HG03575 (cell line): ENCODE data around the gene DCST1.
"Not testable (repeated sequence)": the region's sequence is repeated elsewhere in the genome, so short reads cannot be mapped to it uniquely, and the experiment has no call there.

Experiments
- ATAC-seq: cut with Tn5 transposase; IDR thresholded peaks from one replicate; pipeline ENCODE4 v1.9.1; 2021; ENCODE audit not compliant: unreplicated experiment, insufficient number of reproducible peaks, low FRiP score; ENCODE audit errors: extremely low read depth

Gene DCST1, protein sequence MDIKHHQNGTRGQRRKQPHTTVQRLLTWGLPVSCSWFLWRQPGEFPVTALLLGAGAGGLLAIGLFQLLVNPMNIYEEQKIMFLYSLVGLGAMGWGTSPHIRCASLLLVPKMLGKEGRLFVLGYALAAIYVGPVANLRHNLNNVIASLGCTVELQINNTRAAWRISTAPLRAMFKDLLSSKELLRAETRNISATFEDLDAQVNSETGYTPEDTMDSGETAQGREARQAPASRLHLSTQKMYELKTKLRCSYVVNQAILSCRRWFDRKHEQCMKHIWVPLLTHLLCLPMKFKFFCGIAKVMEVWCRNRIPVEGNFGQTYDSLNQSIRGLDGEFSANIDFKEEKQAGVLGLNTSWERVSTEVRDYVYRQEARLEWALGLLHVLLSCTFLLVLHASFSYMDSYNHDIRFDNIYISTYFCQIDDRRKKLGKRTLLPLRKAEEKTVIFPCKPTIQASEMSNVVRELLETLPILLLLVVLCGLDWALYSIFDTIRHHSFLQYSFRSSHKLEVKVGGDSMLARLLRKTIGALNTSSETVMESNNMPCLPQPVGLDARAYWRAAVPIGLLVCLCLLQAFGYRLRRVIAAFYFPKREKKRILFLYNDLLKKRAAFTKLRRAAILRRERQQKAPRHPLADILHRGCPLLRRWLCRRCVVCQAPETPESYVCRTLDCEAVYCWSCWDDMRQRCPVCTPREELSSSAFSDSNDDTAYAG

DNA sequence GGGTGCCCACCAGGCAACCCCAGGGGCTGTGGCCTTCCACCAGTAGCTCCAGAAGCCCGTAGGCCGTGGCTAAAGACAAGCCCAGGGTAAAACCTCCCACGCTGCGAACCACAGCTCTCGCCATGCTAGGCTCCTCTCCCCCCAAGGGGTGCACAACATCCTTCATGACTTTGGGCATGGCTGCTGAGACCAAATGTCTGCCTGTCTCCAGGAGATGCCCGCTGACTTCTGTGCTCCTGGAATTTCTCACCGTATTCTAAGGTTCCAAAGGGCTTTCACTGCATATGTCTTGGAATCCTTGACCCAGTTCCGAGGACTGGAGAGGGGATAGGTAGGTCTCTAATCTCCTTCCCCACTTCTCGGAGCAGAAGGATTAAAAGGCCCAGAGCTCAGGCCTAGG lies at the start of gene DCST1, which contains the start of gene DCST2:
Gene DCST1, plus strand, starts transcription at position 301 of the 400 bp plus-strand sequence. CDS start 213 bp downstream, outside the sequence.
Gene DCST2, minus strand, starts transcription at position 258 of the 400 bp plus-strand sequence. Its CDS starts 80 bp downstream, at position 178.
- no peak for ATAC-seq

GRCh38 chr1:154986736-154987135 lies 46.9 kb upstream of the DCST1 start:
- not testable (repeated sequence) for ATAC-seq

DNA sequence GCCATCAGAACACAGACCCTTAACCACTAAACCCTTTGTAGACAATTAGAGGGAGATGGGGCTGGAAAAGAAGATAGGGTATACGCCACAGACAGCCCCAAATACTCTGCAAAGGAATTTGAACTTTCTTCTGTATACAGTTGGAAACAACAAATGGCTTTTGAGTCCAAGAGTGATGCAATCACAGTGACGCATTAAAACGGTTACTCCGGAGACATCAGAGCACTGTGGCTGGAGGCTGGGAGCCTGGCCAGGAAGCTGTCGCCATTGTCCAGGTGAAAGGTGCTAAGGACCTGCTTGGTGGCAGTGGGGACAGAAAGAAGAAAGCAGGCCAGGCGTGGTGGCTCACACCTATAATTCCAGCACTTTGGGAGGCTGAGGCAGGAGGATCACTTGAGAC lies 46.3 kb upstream of the DCST1 start:
- no peak for ATAC-seq

DNA sequence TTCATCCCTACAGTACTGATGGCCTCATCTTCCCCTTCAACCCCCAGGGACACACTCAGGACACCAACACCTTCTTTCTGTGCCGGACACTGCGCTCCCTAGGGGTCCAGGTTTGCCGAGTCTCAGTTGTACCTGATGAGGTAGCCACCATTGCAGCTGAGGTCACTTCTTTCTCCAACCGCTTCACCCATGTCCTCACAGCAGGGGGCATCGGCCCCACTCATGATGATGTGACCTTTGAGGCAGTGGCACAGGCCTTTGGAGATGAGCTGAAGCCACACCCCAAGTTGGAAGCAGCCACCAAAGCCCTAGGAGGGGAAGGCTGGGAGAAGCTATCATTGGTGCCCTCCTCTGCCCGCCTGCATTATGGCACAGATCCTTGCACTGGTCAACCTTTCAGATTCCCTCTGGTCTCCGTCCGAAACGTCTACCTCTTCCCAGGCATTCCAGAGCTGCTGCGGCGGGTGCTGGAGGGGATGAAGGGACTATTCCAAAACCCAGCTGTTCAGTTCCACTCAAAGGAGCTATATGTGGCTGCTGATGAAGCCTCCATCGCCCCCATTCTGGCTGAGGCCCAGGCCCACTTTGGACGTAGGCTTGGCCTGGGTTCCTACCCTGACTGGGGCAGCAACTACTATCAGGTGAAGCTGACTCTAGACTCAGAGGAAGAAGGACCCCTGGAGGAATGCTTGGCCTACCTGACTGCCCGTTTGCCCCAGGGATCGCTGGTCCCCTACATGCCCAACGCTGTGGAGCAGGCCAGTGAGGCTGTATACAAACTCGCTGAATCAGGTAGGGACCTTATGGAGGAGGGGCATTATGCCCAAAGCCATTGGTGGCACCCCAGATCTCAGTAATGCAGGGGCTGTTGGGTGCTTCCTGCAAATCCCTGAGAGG lies 45.3 kb upstream of the DCST1 start:
- no peak for ATAC-seq

- ATAC-seq, result no peak
Observed at GRCh38 chr1:154989195-154989860, 44.3 kb upstream of the DCST1 start.

DNA sequence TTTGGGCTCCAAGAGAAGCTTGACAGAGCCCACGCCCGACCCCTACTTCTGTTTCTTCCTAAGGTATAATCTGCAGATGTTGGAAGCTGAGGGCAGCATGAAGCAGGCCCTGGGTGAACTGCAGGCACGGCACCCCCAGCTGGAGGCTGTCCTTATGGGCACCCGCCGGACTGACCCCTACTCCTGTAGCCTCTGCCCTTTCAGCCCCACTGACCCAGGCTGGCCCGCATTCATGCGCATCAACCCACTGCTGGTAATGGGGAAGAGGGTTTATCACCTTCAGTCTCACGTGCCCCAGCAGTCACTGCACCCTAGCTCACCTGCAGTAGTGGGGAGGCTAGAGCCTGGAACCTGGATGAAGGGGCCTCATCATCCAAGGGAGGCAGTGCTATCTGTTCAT lies 43.3 kb upstream of the DCST1 start:
- ATAC-seq, result no peak

DNA sequence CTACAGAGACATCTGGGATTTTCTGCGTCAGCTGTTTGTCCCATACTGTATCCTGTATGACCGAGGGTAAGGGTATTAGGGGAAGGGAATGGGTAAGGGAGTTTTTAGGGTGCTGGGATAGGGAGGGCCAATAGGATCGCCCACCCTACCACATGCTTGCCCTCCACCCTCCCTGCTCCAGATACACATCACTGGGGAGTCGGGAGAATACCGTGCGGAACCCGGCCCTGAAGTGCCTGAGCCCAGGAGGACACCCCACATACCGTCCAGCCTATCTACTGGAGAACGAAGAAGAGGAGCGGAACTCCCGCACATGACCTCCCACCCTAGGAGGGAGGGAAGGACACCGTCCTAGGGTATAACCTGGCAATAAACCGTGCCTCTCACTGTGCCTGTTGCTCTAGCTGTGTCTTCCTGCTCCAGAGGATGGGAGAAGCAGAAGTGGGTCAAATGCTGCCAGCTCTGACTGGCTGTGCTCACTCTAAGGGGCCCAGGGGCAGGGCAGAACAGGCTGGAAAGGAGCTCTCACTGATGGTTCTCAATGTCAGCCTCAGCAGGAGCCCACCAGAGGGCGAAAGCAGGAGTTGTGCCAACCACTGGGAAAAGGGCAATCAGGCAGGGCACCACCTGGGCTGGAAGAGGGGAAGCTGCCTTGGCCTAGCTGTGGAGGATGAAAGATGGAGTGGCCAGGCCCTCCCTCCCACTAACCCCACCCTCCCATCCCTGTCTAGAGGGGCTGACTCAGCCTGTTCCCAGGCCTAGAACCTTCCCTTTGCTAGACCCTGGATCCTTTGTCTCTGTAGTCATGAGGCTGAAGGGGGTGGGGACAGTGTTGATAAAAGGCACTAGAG lies 40.7 kb upstream of the DCST1 start:
- ATAC-seq, result no peak

DNA sequence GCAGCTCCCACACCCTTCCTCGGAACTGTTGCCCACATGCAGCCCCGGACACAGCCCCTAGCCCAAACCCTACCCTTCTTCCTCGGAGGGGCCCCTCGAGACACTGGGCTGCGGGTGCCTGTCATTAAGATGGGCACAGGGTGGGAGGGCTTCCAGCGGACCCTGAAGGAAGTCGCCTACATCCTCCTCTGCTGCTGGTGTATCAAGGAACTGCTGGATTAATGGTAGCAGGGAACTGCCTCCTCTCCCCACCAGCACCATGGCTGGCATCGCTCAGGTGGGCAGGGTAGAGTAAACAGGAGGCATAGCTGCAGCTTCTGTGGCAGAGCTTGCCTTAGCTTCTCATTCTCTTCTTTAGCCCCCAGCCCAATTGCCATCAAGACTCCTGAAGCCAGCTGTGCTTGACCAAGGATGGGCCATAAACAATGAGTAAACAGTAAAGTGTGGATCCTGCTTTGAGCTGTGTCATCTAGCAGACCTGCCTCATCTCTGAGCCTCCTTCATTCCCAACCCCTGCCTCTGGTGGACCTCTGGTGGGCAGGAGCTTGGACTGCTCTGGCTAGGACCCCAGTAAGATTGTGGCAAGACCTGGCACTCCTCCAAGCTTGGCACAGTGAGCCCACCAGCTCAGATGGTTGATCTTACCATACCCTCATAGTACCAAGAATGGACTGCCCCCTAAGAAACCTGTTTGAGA lies 39.9 kb upstream of the DCST1 start, which contains the start of gene LENEP:
Gene LENEP, plus strand, starts transcription at position 15 of the 697 bp plus-strand sequence. Its CDS starts 22 bp downstream, at position 37.
- ATAC-seq, result no peak

- no peak for ATAC-seq
Observed at GRCh38 chr1:154994269-154994587, 39.4 kb upstream of the DCST1 start.

DNA sequence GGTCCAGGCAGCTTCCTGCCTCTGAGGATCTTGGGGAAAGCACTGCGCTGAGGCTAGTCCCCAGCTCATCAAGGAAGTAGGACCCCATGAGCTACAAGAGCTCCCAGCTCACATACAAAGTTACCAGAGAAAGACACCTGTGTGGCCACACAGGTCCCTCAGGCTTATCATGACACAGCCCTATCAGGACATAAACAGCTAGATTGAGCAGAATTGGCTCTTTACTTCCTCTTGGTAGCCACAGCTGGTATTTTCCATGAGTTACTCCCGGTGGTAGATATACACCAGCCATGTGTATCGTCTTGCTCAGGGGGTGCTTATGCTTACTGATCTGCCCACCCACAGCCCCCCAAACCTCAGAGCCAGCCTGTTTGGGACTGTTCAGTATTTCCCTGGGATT lies 39.0 kb upstream of the DCST1 start:
- no peak for ATAC-seq

- not testable (repeated sequence) for ATAC-seq
Observed at GRCh38 chr1:154995301-154995983, 38.2 kb upstream of the DCST1 start.

DNA sequence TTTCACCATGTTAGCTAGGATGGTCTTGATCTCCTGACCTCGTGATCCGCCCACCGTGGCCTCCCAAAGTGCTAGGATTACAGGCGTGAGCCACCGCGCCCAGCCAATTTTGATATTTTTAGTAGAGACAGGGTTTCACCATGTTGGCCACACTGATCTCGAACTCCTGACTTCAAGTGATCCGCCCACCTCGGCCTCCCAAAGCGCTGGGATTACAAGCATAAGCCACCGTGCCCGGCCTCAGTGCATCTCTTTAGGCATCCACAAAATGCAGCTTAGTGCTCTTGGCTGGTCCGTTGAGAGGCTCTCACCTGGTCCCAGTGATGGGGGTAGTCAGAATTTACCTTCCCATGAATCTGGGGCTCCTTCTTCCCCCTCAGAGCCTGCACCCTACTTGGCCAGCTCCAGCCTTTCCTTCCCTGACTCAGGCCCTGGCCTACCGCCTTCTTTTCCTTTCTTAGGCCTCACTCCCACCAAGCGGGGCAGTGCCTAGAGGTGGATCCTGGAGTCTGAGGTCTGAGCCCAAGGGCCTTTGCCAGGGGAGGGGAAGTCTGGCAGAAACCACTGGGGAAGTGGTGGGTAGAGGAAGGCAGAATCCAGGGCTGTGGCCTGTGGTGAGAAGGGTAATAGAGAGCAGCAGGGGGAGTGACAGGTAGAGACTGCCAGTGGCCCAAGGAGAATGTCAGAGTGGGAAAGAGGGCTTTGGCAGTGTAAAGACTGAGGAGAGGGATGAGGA lies 36.5 kb upstream of the DCST1 start:
- no peak for ATAC-seq

DNA sequence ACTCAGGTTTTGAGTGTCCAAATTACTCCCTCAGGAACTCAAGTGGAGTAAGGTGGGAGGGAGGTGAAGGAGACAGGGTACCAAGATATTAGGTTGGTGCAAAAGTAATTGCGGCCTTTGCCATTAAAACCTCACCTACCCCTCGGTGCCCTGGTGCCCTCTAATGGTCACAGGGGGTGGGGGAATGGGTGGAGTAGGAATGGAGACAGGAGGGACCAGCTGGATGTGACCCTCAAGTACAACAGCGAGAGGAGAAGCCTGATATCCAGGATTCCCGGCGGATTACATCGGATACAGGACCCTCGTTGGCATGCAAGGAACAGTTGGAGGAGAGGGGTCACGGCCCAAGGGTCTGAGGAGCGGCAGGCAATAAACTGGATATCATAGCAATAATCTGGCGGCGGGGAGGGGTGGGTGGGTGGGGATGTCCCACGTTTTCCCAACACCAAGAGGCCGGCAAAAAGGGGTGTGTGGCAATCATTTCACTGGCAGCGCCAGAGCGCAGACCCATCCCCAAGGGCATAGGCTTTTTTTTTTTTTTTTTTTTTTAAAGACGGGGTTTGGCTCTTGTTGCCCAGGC lies 35.3 kb upstream of the DCST1 start:
- ATAC-seq, result no peak

- ATAC-seq, result no peak
Observed at GRCh38 chr1:154998818-154999570, 34.6 kb upstream of the DCST1 start.
